ENCODE results near the gene ILKAP.

The ILKAP gene

DNA sequence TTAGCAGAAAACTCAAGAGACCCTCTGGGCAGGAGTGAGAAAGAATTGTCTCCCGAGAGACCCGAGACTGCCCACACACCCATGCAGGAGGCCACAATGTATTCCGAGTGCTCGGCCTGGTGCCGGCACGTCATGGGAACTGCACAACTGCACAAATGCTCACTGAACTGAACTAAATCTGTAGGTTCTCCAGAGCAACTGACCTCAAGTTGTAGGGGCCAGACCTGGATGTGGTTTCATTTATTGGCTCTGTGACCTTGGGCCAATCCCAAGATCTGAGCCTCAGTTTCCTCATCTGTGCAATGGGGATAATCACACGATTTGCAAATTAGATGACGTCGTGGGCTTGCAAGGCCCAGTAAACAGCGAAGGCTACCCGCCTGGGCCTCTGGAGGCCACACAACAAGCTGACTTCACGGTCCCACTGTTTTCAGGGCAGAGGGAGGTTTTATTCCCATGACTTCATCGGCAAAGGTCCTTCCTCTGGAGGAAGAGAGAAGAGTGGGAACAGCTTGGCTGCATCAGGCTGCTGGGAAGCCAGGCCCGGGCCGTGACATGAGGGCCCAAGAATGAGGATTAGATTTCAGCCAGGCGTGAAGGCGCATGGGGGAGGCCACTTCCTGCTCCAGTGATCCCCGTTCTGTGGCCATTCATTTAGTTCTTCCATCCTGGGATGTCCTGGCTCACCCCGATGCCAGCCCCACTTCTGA, 48.3 kb downstream of the ILKAP start:
- no peaks in the 10 kb centered on the region for H3K36me3 ChIP-seq (ENCODE audit: control insufficient read depth, insufficient read depth, low read length)
- no peaks in the 10 kb centered on the region for H3K9me3 ChIP-seq (ENCODE audit: control insufficient read depth, low read length)
- H3K4me1 ChIP-seq = no peaks in the 10 kb centered on the region
- H3K9ac ChIP-seq = no peak overlapping the region
- H3K4me2 ChIP-seq (ENCODE audit: low read length) = no peak overlapping the region
- TF ChIP-seq, protein P1, sequence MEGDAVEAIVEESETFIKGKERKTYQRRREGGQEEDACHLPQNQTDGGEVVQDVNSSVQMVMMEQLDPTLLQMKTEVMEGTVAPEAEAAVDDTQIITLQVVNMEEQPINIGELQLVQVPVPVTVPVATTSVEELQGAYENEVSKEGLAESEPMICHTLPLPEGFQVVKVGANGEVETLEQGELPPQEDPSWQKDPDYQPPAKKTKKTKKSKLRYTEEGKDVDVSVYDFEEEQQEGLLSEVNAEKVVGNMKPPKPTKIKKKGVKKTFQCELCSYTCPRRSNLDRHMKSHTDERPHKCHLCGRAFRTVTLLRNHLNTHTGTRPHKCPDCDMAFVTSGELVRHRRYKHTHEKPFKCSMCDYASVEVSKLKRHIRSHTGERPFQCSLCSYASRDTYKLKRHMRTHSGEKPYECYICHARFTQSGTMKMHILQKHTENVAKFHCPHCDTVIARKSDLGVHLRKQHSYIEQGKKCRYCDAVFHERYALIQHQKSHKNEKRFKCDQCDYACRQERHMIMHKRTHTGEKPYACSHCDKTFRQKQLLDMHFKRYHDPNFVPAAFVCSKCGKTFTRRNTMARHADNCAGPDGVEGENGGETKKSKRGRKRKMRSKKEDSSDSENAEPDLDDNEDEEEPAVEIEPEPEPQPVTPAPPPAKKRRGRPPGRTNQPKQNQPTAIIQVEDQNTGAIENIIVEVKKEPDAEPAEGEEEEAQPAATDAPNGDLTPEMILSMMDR (IDR thresholded peaks at IDR 0.05) = no peak
- no peak overlapping the region for H3K4me3 ChIP-seq (ENCODE audit: low read depth, low read length)
- H2AFZ ChIP-seq = no peak overlapping the region
- no peak overlapping the region for H3K27ac ChIP-seq
- no peaks in the 10 kb centered on the region for H3K27me3 ChIP-seq (ENCODE audit: control insufficient read depth, insufficient read depth, low read length)
- no peaks in the 10 kb centered on the region for H3K79me2 ChIP-seq

DNA sequence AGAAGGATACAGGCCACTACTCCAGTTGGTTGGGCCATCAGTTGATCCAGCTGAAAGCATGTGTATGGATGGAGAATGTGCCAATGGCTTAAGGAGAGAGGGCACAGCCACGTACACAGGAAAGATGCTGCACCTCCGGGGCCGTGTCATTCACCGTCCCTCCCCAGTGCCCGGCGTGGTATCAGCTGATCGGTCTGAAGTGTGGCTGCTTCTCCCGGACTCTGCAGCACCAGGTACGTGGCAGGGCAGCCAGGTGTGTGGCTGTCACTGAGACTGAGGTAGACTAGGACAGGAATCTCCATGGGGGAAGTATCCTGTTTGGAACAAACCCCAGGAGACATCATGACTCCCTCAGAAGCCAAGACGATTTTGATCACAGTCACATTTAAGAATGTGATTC, 48.9 kb downstream of the ILKAP start:
- Histone ChIP-seq H3K27ac (no peak overlapping the region), H3K79me2 (no peaks in the 10 kb centered on the region), H3K4me1 (no peaks in the 10 kb centered on the region), H3K36me3 (ENCODE audit: control insufficient read depth, insufficient read depth, low read length) (no peaks in the 10 kb centered on the region), H3K4me2 (ENCODE audit: low read length) (no peak overlapping the region), H3K27me3 (ENCODE audit: control insufficient read depth, insufficient read depth, low read length) (no peaks in the 10 kb centered on the region), H3K9ac (no peak overlapping the region), H2AFZ (no peak overlapping the region), H3K9me3 (ENCODE audit: control insufficient read depth, low read length) (no peaks in the 10 kb centered on the region), H3K4me3 (ENCODE audit: low read depth, low read length) (no peak overlapping the region)
- TF ChIP-seq, protein P1 (IDR thresholded peaks at IDR 0.05) = no peak

DNA sequence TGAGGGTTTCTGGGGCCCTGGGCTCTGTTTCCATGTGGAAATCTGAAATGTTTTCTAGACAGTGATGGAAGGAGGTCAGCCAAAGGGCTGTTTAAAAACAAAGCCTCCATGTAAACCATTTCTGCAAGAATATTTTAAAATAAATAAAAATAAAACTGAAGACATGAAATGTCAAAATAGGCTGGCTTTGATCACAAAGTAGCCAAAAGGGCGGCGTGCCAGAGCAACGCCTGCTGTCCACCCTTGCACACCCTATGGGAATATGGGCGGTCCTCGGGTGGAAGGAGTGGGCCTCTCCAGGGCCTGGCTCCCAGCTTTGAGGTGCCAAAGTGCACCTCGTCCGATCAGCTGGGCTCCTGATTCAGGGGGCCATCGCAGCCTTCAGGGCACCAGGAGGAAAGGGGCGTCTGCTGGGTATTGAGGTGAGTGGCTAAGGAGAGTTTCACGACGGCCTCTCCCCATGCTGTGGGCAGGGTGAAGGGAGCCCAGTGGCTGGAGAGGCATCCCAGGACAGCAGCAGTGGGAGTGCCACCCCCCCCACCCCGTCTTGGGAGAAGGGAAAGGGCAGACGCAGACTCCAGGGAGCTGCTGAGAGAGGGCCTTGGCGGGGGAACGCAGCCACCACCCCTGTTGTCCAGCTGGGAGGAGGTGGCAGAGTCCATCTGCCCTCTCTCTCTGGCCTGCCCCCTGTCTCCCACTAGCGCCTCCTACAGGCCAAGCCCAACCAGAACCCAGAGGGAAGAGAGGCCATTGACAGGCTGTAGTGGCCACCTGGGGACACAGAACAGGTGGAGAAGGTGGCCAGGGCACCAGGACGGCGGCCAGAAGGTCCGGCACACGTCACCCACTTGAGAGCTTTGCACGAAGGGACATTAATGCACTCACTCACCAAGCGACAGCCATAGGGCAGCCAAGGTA, 50.5 kb downstream of the ILKAP start:
- Histone ChIP-seq H2AFZ (no peak overlapping the region), H3K4me3 (ENCODE audit: low read depth, low read length) (no peak overlapping the region), H3K4me1 (no peaks in the 10 kb centered on the region), H3K27ac (no peak overlapping the region), H3K9me3 (ENCODE audit: control insufficient read depth, low read length) (no peaks in the 10 kb centered on the region), H3K9ac (no peak overlapping the region), H3K4me2 (ENCODE audit: low read length) (no peak overlapping the region), H3K79me2 (no peaks in the 10 kb centered on the region), H3K36me3 (ENCODE audit: control insufficient read depth, insufficient read depth, low read length) (no peaks in the 10 kb centered on the region), H3K27me3 (ENCODE audit: control insufficient read depth, insufficient read depth, low read length) (no peaks in the 10 kb centered on the region)
- TF ChIP-seq, protein P1 (IDR thresholded peaks at IDR 0.05) = no peak

DNA sequence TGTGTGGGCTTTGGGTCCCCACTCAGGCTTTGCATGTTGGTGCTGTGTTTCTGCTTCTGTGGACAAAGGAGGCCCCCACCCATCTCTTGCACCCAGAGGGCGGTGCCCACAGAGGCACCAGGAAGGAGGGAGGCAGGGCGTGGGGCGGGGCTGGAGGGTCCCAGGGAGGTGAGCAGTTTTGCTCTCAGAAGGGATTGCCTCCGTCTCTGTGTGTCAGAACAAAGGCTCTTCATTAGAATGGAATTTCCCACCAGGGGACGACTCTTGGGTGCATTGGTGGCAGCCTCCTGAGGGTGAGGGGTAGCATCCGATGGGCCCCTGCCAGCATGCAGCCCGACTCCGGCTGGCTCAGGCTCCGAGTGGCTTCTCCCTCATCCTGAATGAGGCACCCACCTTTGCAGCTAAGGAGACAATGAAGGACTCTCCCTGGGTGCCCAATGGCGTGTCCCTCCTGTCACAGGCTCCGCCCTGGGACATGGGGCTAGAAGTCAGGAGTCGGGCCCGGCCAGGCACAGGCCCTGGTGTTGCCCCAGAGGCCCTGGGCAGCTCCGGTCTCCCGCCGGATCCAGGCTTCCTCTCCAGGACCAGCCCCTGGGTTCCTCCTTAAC, 51.8 kb downstream of the ILKAP start:
- no peak overlapping the region for H3K9ac ChIP-seq
- TF ChIP-seq, protein P1 (IDR thresholded peaks at IDR 0.05) = no peak
- no peak overlapping the region for H3K4me2 ChIP-seq (ENCODE audit: low read length)
- H3K27ac ChIP-seq = no peak overlapping the region
- no peak overlapping the region for H3K4me3 ChIP-seq (ENCODE audit: low read depth, low read length)
- H3K27me3 ChIP-seq (ENCODE audit: control insufficient read depth, insufficient read depth, low read length) = no peaks in the 10 kb centered on the region
- H3K36me3 ChIP-seq (ENCODE audit: control insufficient read depth, insufficient read depth, low read length) = no peaks in the 10 kb centered on the region
- no peaks in the 10 kb centered on the region for H3K79me2 ChIP-seq
- no peaks in the 10 kb centered on the region for H3K9me3 ChIP-seq (ENCODE audit: control insufficient read depth, low read length)
- H3K4me1 ChIP-seq = no peaks in the 10 kb centered on the region
- no peak overlapping the region for H2AFZ ChIP-seq
